DMS153 treated with DMSO at 0.1 percent for 48 hours (cell line): Measurements from ENCODE around the gene SHTN1.

Experiments used
- DNase-seq: peaks from one replicate; lab custom pipeline; 2025; ENCODE audit not compliant: unreplicated experiment; lab: John Stamatoyannopoulos, UW

The SHTN1 gene

DNA sequence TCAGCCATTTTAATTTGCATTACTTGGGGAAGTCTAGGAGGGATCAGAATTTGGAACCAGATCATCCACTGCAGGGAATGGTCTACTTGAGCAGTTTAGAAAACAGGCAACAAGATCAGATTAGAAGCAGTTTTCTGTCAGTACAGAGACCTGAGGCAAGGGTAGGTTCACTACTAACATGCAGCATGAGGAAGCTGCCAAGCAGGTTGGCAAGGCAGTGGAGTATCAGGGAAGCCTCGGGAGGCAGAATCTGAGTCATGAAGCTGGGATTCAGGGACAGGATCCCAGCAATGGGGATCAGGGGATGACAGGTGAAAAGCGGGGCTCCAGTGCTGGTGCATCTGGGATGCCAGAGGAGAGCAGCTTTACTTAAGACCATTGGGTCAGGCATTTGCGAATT, 127.6 kb downstream of the SHTN1 start:
- DNase-seq: no peak

DNA sequence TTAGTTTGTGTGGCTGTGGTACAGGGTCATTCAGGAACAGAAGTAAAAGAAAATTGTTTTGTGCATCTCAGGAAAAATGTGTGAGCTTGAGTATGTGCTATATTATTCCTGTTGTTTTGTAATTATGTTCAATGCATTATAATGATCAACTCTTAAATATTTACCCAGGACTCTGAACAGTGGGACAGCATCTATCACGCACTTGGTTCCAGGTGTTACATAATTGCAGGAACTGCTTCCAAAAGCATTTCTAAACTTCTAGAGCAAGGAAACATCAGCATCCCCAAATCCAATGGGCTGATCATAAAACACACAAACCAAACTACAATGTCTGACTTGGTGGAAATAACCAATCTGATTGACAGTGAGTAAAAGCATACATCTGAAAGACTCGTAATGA, 129.1 kb downstream of the SHTN1 start:
- no peak for DNase-seq

DNA sequence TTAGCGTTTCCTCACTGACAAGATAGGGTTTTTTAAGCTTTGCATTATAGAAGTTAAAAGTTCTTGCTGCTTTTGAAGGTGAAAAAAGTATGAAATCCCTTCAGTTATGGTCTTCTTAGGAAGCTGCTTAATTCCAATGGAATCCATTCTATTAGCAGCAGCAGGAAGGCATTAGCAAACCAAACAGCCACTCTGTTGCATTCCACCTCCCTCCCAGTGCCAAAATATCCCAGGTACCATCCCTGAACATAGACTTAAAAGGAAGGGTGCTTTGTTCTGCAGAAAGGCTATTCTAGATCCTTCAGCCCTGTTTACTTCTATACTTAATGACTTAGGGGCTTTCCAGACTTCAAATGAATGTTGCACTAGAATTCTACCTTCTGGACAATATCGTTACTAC, 131.9 kb downstream of the SHTN1 start:
- no peak for DNase-seq

- DNase-seq: no peak
Measured at GRCh38 chr10:116870949-116871348, 134.0 kb downstream of the SHTN1 start.

- DNase-seq: no peak
Measured at GRCh38 chr10:116868722-116869121, 136.3 kb downstream of the SHTN1 start.

DNA sequence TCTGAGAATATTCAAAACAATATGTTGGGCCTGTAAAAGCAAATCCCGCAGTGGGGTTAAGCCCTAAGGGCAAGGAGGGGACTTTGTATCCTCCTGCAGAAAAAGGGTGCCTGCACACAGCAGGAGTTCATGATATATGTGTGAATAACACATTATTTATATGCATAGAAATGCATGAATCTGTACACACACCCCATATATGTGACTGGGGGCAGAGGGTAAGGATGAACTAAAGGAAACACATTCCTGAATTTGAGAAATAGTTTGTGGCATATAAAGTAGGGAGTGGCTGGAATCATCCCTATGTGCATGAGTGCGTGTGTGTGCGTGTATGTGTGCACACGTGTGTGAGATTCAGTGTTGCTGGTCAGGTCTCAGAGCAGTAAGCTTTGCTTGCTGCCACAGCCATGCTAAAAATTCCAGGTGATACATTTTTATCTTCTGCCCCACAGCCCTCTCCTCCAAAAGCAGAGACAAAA, 136.8 kb downstream of the SHTN1 start:
- no peak for DNase-seq

- DNase-seq: no peak
Measured at GRCh38 chr10:116866987-116867595, 137.9 kb downstream of the SHTN1 start.

DNA sequence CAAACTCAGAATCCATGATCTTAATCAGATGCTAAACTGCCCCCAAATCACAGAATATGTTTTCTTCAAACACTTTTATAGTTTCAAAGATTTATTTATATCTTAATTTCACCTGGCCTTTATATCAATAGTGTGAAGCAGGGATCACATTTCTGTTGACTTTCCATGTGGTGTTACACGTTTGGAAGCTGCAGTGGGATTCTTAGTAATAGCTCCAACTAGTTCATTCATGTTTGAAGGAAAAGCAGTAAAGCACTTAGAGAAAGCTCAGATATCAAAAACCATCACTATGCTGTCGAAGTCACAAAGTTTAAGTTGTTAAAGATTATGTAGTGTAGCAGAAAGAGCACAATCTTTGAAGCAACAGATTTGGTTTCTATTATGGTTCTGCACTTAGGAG, 138.9 kb downstream of the SHTN1 start:
- no peak for DNase-seq

GRCh38 chr10:116864436-116864835, 140.6 kb downstream of the SHTN1 start:
- no peak for DNase-seq

- DNase-seq: no peak
Measured at GRCh38 chr10:116861796-116862195, 143.2 kb downstream of the SHTN1 start.

DNA sequence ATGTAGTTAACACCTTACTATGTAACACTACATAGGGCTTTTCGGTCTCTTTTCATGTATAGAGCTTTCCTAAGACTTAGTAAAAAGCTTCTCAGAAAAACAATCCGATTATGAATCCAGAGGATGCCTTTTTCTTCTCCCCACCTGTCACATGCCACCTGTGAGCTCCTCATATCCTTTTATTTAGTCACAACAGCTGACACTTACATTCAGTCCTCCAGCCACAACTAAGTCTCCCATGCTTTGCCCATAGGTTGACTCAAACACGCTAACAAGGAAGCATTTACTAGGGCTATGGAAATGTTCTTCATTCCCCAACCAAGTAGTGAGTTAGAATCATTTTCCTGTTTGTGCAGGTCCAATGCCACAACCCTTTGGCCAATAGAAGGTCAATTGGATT, 147.8 kb downstream of the SHTN1 start:
- DNase-seq: no peak

- no peak for DNase-seq
Measured at GRCh38 chr10:116853701-116854100, 151.3 kb downstream of the SHTN1 start.

GRCh38 chr10:116853287-116853686, 151.7 kb downstream of the SHTN1 start:
- DNase-seq: no peak

DNA sequence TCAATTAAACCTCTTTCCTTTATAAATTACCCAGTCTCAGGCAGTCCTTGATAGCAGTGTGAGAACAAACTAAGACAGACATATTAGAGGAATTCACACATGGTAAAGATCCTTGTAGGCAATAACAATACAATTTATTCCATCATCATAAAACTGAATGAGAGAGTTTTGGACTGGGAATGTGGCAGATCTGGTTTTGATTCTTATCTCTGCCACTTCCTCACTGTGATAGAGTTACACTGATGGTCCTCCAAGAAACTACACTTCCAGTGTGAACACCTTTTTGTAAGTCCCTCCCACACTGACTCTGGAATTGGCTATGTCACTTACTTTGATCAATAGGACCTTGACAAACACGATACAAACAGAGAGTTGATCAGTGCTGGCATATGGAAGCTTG, 152.7 kb downstream of the SHTN1 start:
- DNase-seq: no peak

DNA sequence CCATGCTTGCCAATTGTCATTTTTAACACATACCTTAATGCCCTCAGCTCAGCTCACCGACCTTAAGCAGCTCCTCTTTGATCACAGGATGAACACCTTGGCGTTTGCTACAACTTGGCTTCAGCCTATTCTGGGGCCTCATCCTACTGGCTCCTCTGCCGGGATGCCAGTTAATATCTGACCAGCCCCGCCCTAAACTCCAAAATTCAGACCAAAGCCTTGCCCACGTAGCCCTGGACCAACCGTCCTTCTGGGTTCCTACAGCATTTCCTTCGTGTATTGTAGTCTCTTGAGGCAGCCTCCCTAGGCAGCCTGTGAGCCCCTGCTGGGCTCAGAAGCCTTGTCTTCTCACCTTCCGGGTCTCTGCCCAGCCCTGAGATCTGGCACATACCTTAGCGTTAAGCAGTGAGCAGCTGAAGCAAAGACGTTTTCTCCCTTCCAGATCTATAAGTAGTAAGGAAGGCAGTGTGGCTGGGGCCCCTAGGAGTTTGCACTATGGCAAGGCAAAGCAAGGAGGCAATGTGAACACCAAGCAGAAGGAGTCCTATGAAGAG, 154.9 kb downstream of the SHTN1 start:
- no peak for DNase-seq

DNA sequence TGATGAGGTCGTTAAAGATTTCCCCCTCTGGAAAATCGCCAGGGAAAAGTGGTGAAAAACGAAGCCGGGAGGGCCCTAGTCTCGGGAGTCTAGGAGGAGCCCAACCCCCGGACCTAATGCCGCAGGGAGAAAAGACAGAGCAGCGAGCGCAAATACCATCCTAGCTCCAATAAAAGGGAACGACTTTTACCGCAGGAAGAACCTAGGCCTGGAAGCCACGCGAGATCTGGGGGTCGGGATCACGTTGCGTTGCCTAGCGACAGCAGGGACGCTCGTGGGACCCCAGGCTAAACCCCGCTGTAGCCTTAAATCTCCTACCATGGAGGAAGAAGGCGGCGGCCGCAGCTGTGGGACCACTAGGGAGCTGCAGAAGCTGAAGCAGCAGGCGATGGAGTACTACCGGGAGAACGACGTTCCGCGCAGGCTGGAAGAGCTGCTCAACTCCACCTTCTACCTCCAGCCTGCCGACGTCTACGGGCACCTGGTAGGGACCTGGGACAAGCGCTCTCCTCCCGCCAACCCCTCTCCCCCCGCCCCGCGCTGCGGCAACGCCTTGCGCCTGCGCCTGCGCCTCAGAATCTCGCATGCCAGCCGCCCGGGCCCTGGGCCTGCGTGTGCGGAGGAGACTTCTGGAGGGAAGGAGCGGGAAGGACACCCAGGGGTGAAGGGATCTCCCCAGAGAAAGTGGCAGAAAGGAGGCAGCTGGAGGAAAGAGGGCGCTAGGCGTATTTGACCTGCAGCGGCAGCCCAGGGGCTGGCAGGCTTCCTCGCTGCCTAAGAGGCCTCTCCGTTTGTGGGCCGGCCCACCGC, 155.5 kb downstream of the SHTN1 start, which contains the start of gene ENO4:
ENO4 (plus strand) TSS at position 252 of the 810 bp plus-strand sequence; CDS start at position 320, 68 bp downstream.
- peak; percentile 94 for DNase-seq

DNA sequence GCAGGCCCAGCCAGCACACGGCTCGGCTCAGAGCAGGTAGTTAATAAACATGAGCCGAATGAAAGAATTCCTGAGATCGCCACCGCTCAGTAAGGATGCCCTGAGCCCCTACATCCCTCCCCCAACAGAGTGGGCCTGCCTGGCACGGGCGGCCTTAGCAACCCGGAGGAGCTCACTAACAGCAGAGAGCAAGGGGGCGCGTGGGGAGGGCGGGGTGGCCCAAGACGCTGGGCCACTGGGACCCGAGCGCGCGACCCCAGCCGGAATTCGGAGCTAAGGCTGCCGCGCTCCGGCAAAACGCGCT, 156.1 kb downstream of the SHTN1 start:
- DNase-seq: no peak

DNA sequence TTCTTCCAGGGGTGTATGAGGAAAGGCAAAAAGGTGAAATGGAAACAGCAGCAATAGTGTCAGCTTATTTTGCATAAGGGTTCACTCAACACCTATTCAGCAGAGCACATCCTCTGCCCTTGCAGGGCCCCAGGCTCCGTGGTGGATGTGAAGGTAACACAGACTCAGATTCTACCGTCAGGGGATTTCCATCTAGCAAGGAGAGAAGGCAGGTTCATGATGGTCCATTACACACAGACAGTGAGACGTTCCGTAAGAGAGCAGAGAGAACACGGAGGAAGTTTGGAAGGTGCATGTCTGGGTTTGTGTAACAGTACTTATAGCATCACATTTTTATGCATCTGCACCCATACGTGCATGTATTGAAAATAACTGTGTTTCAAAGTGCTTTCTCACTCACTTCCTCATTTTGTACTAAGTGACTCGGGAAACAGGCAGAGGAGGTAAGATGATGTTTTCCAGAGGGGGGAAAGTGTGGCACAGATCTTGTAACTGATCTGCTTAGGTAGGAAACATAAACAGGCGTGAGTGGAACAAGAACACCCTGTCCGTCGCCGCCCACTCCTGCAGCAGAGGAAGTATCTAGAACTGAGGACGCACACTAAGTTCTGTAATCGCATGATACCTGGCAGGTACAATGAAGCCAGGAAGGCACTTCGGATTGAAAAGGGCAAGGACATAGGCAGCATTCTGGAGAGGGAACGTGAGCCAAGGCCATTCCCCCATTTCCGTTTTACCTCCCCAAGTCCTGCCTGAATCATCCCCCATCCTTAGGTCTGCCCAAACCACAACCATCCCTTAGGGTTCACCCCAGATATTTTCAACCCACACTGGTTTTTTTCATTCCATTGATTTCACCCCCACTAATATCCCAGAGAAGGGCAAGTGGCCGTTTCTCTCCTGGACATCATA, 156.7 kb downstream of the SHTN1 start:
- no peak for DNase-seq

DNA sequence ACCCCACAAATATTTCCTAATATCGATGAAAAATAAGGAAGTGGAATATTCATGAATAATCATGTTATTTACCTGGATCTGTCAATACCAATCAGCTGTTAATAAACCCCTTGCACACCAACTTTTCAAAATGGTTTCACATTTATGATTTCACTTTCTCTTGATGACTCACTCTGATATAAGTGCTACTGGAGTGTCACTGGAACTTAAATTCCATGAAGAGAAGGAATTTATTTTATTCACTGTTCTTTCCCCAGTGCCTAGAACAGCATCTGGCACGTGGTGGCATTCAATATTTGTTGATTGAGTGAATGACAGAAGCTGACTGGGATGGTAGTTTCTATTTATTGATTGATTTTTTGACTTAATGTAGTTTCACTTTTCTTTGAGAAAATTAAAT, 159.2 kb downstream of the SHTN1 start:
- DNase-seq: no peak

DNA sequence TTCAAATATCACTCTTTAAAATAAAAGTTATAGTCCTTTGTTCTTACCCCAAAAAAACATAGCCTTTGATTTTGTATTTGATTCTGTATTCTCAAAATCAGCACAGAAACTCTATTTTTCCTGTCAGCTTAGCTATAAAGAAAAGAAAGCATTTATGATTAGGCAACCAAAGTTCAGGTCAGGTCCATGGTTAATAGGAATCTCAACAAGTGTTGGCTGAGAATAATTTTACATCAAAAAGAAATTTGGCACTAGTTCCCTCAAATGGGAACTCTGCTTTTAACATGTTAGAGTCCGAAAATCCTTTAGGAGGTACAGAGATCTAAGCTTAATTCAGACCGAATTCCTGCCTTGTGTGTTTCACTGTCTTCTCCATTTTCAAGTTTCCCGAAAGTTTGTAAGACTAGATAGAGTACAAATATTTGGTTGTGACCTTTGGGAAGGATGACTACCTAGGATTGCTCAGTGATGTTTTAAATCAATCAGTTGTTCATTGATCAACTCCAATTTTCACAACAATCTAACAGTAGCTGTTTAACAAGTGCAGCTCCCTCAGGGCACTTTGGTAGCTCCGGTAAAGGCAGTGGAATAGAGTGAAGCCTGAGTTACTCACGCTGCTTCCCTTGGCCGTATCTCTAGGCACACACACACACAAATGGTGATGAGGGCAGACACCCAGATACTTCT, 164.5 kb downstream of the SHTN1 start:
- no peak for DNase-seq
